ENCODE measurements around the gene PLA2G2C.
"Not testable (repeated sequence)": the region's sequence is repeated elsewhere in the genome, so short reads cannot be mapped to it uniquely, and the experiment has no call there.

Gene PLA2G2C

GRCh38 chr1:20185834-20186782 lies at the start of gene PLA2G2C, which contains the start of gene UBXN10:
TSS of gene PLA2G2C (minus strand) at chr1:20186518. CDS start at chr1:20177363, 9,155 bp downstream.
TSS of gene UBXN10 (plus strand) at chr1:20186096. CDS start at chr1:20190562, 4,466 bp downstream.
- no peak for DNase-seq

GRCh38 chr1:20234788-20235535 lies 48.6 kb upstream of the PLA2G2C start:
- no peak for DNase-seq

GRCh38 chr1:20233866-20234265 lies 47.5 kb upstream of the PLA2G2C start:
- no peak for DNase-seq

- peak in 1 of 2 donors; percentile 6 for DNase-seq
These were observed 47.1 kb upstream of the PLA2G2C start for GRCh38 chr1:20233394-20233793.

GRCh38 chr1:20232564-20232963 lies 46.2 kb upstream of the PLA2G2C start:
- DNase-seq = not testable (repeated sequence)

GRCh38 chr1:20229171-20229570 lies 42.9 kb upstream of the PLA2G2C start:
- DNase-seq = no peak

- DNase-seq = no peak
These were observed 42.1 kb upstream of the PLA2G2C start for GRCh38 chr1:20228314-20228825.

- no peak for DNase-seq
These were observed 41.4 kb upstream of the PLA2G2C start for GRCh38 chr1:20227704-20228103.

GRCh38 chr1:20224546-20224945 lies 38.2 kb upstream of the PLA2G2C start:
- DNase-seq = no peak

GRCh38 chr1:20223551-20224419 lies 37.5 kb upstream of the PLA2G2C start:
- DNase-seq = no peak

- no peak for DNase-seq
These were observed 36.8 kb upstream of the PLA2G2C start for GRCh38 chr1:20223106-20223505.

GRCh38 chr1:20220036-20220435 lies 33.7 kb upstream of the PLA2G2C start:
- no peak for DNase-seq

GRCh38 chr1:20219053-20219452 lies 32.7 kb upstream of the PLA2G2C start:
- DNase-seq = not testable (repeated sequence)

GRCh38 chr1:20216574-20216973 lies 30.3 kb upstream of the PLA2G2C start:
- DNase-seq = no peak

- DNase-seq = no peak
These were observed 29.4 kb upstream of the PLA2G2C start for GRCh38 chr1:20215716-20216115.

GRCh38 chr1:20212685-20213331 lies 26.5 kb upstream of the PLA2G2C start:
- DNase-seq = peak; percentile 8 to 38

GRCh38 chr1:20212085-20212684 lies 25.9 kb upstream of the PLA2G2C start:
- DNase-seq = no peak

- DNase-seq = no peak
These were observed 25.2 kb upstream of the PLA2G2C start for GRCh38 chr1:20211511-20211931.

GRCh38 chr1:20210736-20211460 lies 24.6 kb upstream of the PLA2G2C start:
- DNase-seq = no peak

GRCh38 chr1:20209471-20209870 lies 23.2 kb upstream of the PLA2G2C start:
- DNase-seq = no peak

GRCh38 chr1:20207546-20207945 lies 21.2 kb upstream of the PLA2G2C start:
- DNase-seq = no peak

All from bone marrow (tissue), 2 donors.